GM21515 (cell line): ENCODE data around the gene PDE4DIP.
"Not testable (repeated sequence)": the region's sequence is repeated elsewhere in the genome, so short reads cannot be mapped to it uniquely, and the experiment has no call there.

Experiments used
- ATAC-seq: cut with Tn5 transposase; IDR thresholded peaks from one replicate; pipeline ENCODE4 v1.9.1; 2021; ENCODE audit not compliant: unreplicated experiment

Gene PDE4DIP

GRCh38 chr1:148844220-148844619, at the start of gene PDE4DIP:
PDE4DIP (plus strand) TSS chr1:148844428; CDS start chr1:148844775, 347 bp downstream.
- not testable (repeated sequence) for ATAC-seq

- not testable (repeated sequence) for ATAC-seq
These were observed 35.8 kb upstream of the PDE4DIP start for GRCh38 chr1:148808268-148808928.

GRCh38 chr1:148808929-148809283, 35.3 kb upstream of the PDE4DIP start:
- not testable (repeated sequence) for ATAC-seq

- not testable (repeated sequence) for ATAC-seq
These were observed 22.0 kb upstream of the PDE4DIP start for GRCh38 chr1:148822180-148822579.

- not testable (repeated sequence) for ATAC-seq
These were observed 20.4 kb upstream of the PDE4DIP start for GRCh38 chr1:148823822-148824221.

DNA sequence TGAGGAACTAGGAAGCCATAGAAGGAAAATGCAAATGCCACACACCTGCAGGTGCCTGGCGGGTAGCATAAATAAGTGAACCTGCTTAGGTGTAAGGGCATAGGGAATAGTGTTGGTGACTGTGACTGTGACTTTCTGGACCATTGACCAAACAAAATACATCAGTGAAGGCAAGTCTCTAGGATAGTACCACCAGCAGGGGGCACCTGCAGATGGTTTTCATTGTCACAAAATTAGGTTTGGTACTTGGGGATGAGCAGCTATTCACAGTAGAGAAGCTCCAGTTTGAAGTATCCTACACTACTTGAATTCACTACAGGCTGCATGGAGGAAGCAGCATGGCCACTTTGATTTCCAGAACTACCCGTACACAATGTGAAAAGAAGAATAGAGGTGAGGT, 19.2 kb upstream of the PDE4DIP start:
- peak; percentile 51 for ATAC-seq

DNA sequence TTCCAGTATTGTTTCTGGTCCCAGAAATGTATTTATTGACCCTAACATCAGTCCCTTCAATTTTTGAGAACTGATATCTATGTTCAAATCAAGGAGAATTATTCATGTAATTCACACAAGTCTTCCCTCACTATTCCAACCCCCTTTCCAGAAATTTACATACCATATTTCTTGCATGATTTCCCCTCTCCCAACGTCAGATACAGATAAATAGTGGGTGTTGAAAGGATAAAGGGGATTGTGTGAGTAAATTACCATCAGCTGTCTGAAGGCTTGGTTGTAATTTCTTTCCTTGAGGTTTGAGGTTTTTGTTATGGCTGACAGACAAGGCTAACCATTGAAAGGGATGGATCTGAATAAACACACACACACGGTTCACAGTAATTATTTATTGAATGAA, 15.7 kb upstream of the PDE4DIP start:
- ATAC-seq: not testable (repeated sequence)

GRCh38 chr1:148828962-148829361, 15.3 kb upstream of the PDE4DIP start:
- ATAC-seq: not testable (repeated sequence)

DNA sequence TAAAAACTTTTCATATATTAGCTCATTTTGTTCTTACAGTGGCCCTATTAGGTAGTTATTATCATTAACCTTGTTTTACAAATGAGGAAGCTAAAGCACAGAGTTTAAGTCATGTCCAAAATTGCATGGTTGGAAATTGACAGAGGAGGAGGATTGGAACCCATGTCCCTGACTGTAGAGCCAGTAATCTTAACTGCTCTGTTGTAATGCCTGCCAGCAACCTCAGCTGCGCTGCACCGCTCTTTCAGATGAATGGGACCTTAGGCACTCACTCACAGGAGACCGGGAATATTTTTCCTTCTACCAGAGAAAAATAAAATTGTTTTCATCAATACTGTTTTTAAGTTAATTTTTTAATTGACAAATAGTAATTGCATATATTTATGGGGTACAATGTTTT, 14.9 kb upstream of the PDE4DIP start:
- not testable (repeated sequence) for ATAC-seq

- not testable (repeated sequence) for ATAC-seq
These were observed 3.0 kb upstream of the PDE4DIP start for GRCh38 chr1:148841262-148841661.

- ATAC-seq: not testable (repeated sequence)
These were observed 423 bp downstream of the PDE4DIP start for GRCh38 chr1:148844651-148845050.

DNA sequence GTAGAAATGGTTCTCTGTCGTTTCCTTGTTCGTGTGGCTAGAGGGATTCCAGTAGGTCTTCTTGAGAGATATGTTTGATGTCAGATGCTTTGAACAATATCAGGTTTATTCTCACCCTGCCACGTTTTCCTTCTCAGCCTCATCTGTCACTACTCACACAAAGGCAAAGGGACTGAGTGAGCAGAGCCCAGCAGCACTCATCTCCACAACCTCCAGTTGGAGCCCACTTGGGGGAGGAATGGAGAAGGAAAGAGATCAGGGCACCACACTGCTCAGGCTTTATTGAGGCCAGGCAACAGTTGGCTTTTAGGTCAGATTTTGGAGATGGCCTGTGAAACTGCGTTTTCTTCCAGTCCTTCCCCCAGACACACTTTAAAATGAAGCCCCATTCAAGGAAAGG, 840 bp downstream of the PDE4DIP start:
- not testable (repeated sequence) for ATAC-seq

GRCh38 chr1:148850347-148850746, 6.1 kb downstream of the PDE4DIP start:
- not testable (repeated sequence) for ATAC-seq

- ATAC-seq: not testable (repeated sequence)
These were observed 6.6 kb downstream of the PDE4DIP start for GRCh38 chr1:148850840-148851239.

- ATAC-seq: not testable (repeated sequence)
These were observed 7.5 kb downstream of the PDE4DIP start for GRCh38 chr1:148851684-148852083.

- not testable (repeated sequence) for ATAC-seq
These were observed 9.1 kb downstream of the PDE4DIP start for GRCh38 chr1:148853363-148853762.

GRCh38 chr1:148854063-148854462, 9.8 kb downstream of the PDE4DIP start:
- not testable (repeated sequence) for ATAC-seq

- not testable (repeated sequence) for ATAC-seq
These were observed 11.1 kb downstream of the PDE4DIP start for GRCh38 chr1:148855367-148855766.

DNA sequence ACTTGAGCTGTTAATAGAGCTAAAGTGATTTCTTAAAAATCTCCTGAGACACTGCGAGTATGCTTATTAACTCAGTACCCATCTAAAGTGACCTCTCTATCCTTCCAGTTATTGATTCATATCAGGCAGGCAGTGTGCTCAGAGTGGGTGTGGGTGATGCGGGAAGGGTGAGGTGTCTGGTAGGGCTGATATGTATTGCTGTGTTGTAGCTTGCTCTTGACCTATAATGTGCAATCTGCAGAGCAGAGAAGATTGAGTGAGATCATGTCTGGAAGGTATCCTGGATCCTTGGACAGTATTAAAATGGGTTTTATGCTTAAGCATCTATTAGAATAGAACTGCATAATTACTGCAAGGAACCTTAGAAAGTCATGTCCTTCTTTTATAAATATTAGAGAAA, 15.8 kb downstream of the PDE4DIP start:
- not testable (repeated sequence) for ATAC-seq

GRCh38 chr1:148860579-148861259, 16.5 kb downstream of the PDE4DIP start:
- ATAC-seq: not testable (repeated sequence)

DNA sequence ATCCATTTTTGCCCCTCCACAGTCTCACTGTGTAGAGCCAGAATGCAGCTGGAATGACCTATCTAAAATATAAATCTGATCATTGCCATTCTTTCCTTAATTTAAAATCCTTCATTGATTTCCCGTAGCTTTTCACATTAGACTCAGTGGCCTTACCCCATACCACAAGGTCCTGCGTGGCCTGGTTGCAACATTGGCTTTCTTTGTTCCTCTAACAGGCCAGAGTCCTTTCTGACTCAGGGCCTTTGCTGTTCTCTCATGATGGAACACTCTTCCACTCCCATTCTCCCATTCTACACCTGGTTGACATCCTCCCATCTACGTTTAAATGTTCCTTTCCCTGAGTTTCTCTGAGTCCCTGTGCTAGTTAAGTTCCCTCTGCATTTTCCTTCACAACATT, 18.4 kb downstream of the PDE4DIP start:
- ATAC-seq: not testable (repeated sequence)

GRCh38 chr1:148868924-148869633, 24.9 kb downstream of the PDE4DIP start:
- ATAC-seq: not testable (repeated sequence)
